Measurements from ENCODE around the gene DHX32.
"Not testable (repeated sequence)": the region's sequence is repeated elsewhere in the genome, so short reads cannot be mapped to it uniquely, and the experiment has no call there.

Gene DHX32

GRCh38 chr10:125896088-125896934 lies 15.2 kb upstream of the DHX32 start, which contains the start of gene FANK1:
FANK1 (plus strand) TSS chr10:125896564; CDS start chr10:125896643, 79 bp downstream.
- DNase-seq (ENCODE audit: low spot score): peak; percentile 69

DNA sequence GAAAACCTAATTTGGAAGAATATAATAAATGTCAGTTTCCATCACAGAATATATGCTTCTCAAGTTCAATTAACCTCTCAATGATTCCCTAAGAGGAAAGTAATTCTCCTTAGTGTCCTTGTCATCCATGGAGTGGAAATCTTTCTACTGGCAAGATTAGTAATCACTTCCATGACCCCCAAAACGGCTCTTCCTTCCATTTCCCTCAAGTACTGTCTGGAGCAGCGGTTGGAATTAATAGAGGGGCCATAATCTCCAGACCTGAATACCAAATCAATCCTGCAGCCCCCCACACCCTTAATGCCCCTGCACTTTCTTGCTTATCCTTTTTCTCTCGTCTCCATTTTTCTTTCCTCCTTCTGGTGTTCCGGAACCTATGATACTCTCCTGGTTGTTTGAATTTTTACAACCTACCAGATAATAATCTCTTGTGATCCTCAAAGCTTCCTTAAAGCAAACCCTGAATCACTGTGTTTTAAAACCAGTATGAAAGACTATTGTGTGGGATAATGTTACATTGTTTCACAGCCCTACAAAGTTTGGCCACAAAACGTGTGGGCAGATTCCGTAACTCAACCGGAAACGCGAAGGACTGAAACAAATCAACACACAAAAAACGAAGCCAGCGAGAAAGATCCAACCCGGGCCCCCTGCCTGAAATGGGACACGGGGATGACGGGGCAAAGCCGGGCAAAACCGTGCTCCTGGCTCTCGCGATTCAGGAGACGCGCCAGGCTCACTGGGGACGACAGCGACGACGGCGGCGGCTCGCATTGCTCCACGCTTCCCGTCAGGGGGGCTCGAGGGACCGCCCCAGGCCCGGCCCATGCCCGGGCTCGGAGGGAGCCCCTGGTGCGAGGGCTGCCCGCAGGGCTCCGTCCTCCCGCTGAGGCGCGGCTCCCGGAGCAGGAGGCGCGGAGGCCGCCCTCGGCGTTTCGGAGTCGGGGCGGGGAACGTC lies 14.3 kb upstream of the DHX32 start:
- peak; percentile 5 for DNase-seq (ENCODE audit: low spot score)

DNA sequence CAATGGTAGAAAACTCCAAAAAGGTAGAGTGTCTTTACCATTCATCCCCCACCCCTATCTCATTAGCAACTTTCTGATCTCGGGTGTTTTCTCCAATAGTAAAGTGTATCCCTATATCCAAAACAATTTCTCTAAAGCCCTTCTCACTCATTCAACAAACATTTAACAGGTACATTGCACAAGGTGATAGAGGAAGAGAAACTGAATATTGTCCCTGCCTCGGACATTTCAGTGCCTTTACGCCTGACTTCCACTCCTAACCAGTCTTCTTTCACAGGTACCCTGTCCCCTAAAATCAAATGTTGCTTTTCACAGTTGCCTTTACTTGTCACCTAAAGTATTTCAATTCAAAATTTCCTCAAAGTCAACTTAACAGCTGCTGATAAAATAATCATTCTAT lies 13.1 kb upstream of the DHX32 start:
- DNase-seq (ENCODE audit: low spot score): not testable (repeated sequence)

GRCh38 chr10:125892402-125892801 lies 11.3 kb upstream of the DHX32 start:
- not testable (repeated sequence) for DNase-seq (ENCODE audit: low spot score)

DNA sequence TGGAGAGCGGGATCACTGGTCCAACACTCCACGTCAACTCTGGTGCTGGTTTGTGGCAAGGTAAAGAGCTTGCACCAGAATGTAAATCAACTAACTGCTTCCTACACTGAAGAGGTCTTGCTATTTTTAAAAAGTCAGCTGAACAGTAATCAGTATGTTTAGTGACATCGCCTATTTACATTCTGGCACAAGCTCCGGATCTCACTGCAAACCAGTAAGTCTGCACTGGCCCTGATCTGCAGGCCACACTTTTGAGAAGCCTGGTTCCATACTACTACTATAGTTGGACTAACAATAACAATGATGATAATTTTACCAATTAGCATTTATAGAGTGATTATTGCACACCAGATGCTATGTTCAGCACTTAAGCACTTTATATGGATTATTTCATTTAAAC lies 8.3 kb upstream of the DHX32 start:
- DNase-seq (ENCODE audit: low spot score): not testable (repeated sequence)

- DNase-seq (ENCODE audit: low spot score): no peak
Observed at GRCh38 chr10:125886914-125887512, 5.9 kb upstream of the DHX32 start.

DNA sequence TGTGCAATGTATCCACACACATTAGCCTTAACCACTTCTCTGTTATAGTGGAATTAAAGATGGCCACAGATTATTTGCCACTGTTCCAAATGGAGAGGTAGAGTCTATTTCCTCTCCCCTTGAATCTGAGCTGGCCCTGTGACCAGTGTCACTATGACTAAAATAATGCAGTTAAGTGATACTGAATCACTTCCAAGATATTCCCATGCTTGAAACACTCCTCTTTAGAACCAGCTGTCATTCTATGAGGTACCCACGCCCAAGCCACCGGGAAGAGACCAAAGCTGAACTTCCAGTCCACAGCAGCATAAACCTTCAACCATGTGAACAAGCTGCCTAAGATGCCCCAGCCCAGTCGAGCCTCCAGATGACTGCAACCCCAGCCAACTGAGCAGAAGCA lies 2.1 kb upstream of the DHX32 start:
- no peak for DNase-seq (ENCODE audit: low spot score)

DNA sequence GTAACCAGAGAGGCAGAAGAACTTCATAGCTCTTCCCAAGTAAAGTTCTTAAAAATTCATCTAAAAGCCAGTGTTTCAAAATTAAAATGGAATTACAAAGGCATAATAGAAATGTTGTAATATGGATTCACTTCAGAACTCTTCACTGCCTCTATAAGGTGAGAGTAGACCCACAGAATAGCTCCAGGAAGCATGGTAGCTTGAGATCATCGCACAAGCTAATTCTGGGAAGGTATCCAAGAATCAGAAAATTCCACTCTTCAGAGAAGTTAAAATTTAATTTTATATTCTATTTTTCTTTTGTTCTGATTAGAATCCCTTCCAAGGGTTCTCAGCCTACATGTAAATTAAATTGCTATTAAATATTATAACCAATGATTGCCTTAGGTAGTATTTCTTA lies 1.5 kb upstream of the DHX32 start:
- no peak for DNase-seq (ENCODE audit: low spot score)

- DNase-seq (ENCODE audit: low spot score): no peak
Observed at GRCh38 chr10:125880719-125881118, 373 bp downstream of the DHX32 start.

DNA sequence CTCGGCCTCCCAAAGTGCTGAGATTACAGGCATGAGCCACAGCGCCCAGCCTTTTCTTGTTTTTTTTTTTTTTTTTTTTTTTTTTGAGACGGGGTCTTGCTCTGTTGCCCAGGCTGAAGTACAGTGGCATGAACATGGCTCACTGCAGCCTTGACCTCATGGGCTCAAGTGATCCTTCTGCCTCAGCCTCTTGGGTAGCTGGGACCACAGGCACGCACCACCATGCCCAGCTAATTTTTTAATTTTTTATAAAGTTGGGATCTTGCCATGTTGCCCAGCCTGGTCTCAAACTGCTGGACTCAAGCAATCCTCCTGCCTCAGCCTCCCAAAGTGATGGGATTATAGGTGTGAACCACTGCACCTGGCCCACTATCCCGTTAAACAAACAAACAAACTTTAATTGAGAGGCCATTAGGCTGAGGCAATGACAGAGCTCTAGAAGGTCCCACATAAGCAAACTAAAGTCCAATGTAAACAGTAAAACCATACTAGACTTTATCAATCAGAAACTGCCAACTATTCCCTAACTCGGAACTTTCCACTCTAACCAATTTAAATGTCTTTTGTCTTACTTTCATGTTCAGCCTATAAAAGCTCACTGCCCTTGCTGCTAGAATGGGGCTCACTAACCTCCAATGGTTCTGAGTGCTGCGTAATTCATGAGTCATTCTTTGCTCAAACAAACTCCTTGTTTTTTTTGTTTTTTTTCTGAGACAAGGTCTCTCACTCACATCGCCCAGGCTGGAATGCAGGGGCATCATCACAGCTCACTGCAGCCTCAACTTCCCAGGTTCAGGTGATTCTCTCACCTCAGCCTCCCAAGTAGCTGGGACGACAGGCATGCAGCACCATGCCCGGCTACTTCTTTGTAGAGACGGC lies 1.9 kb downstream of the DHX32 start:
- DNase-seq (ENCODE audit: low spot score): no peak

- DNase-seq (ENCODE audit: low spot score): no peak
Observed at GRCh38 chr10:125871338-125871737, 9.8 kb downstream of the DHX32 start.

- peak; percentile 20 for DNase-seq (ENCODE audit: low spot score)
Observed at GRCh38 chr10:125868372-125868975, 12.6 kb downstream of the DHX32 start.

- DNase-seq (ENCODE audit: low spot score): no peak
Observed at GRCh38 chr10:125866421-125867029, 14.6 kb downstream of the DHX32 start.

DNA sequence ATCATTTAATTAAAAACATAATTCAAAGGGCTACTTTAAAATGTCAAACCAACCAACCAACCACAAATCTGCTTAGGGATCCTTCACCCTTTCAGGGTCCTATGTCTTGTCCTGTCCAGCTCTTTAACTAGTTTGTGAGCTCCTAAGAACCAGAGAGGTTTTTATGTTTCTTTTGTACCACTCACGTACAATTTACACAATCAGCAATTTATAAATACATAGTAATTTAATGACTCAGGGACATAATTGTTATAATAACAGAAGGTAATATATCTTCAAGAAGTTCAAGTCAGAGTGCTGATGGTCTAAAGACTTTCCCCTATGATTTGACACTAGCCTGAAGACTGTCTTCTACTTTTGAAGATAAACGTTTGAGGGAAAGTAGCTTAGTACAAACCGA lies 16.0 kb downstream of the DHX32 start:
- DNase-seq (ENCODE audit: low spot score): no peak

- no peak for DNase-seq (ENCODE audit: low spot score)
Observed at GRCh38 chr10:125859128-125859817, 21.8 kb downstream of the DHX32 start.

- DNase-seq (ENCODE audit: low spot score): no peak
Observed at GRCh38 chr10:125857185-125857760, 23.8 kb downstream of the DHX32 start.

GRCh38 chr10:125852487-125852886 lies 28.6 kb downstream of the DHX32 start:
- no peak for DNase-seq (ENCODE audit: low spot score)

DNA sequence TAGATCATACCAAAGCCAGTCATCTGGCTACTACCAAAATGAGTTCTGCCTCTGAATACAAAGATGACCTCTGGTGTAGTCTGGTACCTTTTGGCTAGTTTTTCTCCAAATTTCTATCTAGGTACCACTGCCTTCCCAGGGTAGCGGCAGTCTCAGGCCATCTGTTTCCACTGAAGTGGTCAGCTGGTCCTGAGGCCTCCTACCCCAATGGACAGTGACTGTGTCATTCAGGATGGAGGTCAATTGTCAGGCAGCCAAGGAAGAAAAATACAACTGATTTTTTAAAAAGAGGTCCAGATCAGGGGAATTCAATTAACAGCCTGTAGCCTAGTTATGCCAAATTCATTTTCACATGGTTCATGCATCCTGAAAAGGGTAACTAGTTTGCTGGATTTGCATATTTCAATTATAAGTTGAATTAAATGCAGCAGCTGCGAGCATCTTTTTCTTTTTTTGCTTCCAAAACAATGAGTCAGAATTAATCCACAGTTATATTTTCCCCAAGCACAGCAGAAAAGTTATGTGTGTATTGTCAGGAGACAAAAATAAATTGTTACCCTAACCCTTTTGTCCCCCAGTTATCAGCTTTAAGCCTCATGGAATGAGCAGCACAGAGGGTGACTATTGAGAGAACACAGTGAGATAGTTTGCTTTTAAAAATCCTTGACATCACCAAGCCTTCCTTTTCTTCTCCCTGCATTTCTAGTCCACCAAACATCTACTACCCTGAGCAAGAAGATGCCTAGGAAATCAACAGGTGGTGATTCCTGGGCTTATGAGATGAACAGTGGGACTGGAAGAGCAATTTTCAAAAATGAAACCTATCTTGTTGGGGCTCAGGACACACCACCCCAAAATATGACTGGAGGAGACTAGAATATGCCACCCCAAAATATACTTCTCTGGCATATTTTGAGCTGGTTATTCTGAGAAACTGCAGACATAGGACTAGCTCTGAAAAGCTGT lies 30.0 kb downstream of the DHX32 start:
- no peak for DNase-seq (ENCODE audit: low spot score)

Measured in CD4-positive, alpha-beta T cell treated with Interleukin-6 at 100 ng/mL for 8 hours (primary cell).